Activated T-cell treated with anti-CD3 and anti-CD28 coated beads for 1 hour (primary cell): ENCODE results near the gene SRRM4.
"Not testable (repeated sequence)": the region's sequence is repeated elsewhere in the genome, so short reads cannot be mapped to it uniquely, and the experiment has no call there.

Source experiments
- DNase-seq: peaks from one replicate; pipeline ENCODE4 v3.0.0-alpha.2; 2020; ENCODE audit warnings: low read depth

Gene SRRM4

GRCh38 chr12:118981285-118982211 is at the start of gene SRRM4:
Gene SRRM4 (plus strand): TSS chr12:118981541. CDS start chr12:118981883, 342 bp downstream.
- DNase-seq: no peak

- DNase-seq: no peak
These were observed 35.1 kb upstream of the SRRM4 start for GRCh38 chr12:118946256-118946655.

GRCh38 chr12:118958520-118958919 is 22.8 kb upstream of the SRRM4 start:
- no peak for DNase-seq

GRCh38 chr12:118959348-118959747 is 22.0 kb upstream of the SRRM4 start:
- no peak for DNase-seq

- no peak for DNase-seq
These were observed 21.3 kb upstream of the SRRM4 start for GRCh38 chr12:118959985-118960560.

- no peak for DNase-seq
These were observed 20.5 kb upstream of the SRRM4 start for GRCh38 chr12:118960865-118961264.

GRCh38 chr12:118964988-118965387 is 16.4 kb upstream of the SRRM4 start:
- DNase-seq: no peak

- no peak for DNase-seq
These were observed 10.5 kb upstream of the SRRM4 start for GRCh38 chr12:118970856-118971255.

GRCh38 chr12:118972982-118973381 is 8.4 kb upstream of the SRRM4 start:
- no peak for DNase-seq

GRCh38 chr12:118979763-118980406 is 1.5 kb upstream of the SRRM4 start:
- DNase-seq: no peak

GRCh38 chr12:118980407-118981014 is 830 bp upstream of the SRRM4 start:
- no peak for DNase-seq

- no peak for DNase-seq
These were observed 961 bp downstream of the SRRM4 start for GRCh38 chr12:118982302-118982701.

- DNase-seq: no peak
These were observed 1.8 kb downstream of the SRRM4 start for GRCh38 chr12:118982984-118983761.

- no peak for DNase-seq
These were observed 3.0 kb downstream of the SRRM4 start for GRCh38 chr12:118984161-118984943.

- no peak for DNase-seq
These were observed 4.7 kb downstream of the SRRM4 start for GRCh38 chr12:118986050-118986449.

- no peak for DNase-seq
These were observed 17.8 kb downstream of the SRRM4 start for GRCh38 chr12:118999107-118999506.

- DNase-seq: no peak
These were observed 23.7 kb downstream of the SRRM4 start for GRCh38 chr12:119005085-119005484.

- no peak for DNase-seq
These were observed 24.6 kb downstream of the SRRM4 start for GRCh38 chr12:119005913-119006312.

GRCh38 chr12:119006746-119007145 is 25.4 kb downstream of the SRRM4 start:
- no peak for DNase-seq

GRCh38 chr12:119008273-119008672 is 26.9 kb downstream of the SRRM4 start:
- not testable (repeated sequence) for DNase-seq

GRCh38 chr12:119008691-119009221 is 27.4 kb downstream of the SRRM4 start:
- DNase-seq: no peak
